Endothelial cell (in vitro differentiated cells): Measurements from ENCODE around the gene NMD3. TPM values are rescaled to one million over a fixed set of nuclear protein-coding genes. Genes with fewer than 3 reads are reported as not detected.
"Not testable (repeated sequence)": the region's sequence is repeated elsewhere in the genome, so short reads cannot be mapped to it uniquely, and the experiment has no call there.

Source experiments
- DNase-seq: peaks from one replicate; pipeline ENCODE4 v3.0.0; 2021; ENCODE audit warnings: low spot score
- H3K27ac Mint-ChIP-seq: one replicate; pipeline ENCODE4 v1.8.0; 2021; ENCODE audit warnings: mixed read lengths, inconsistent platforms; ENCODE audit not compliant: unreplicated experiment
- H3K27me3 Mint-ChIP-seq: one replicate; pipeline ENCODE4 v1.8.0; 2021; ENCODE audit warnings: mild to moderate bottlenecking, moderate library complexity, mixed read lengths, inconsistent platforms; ENCODE audit not compliant: unreplicated experiment
- H3K36me3 Mint-ChIP-seq: one replicate; pipeline ENCODE4 v1.8.0; 2021; ENCODE audit warnings: mild to moderate bottlenecking, low read depth, mixed read lengths, inconsistent platforms; ENCODE audit not compliant: unreplicated experiment
- H3K4me1 Mint-ChIP-seq: one replicate; pipeline ENCODE4 v1.8.0; 2021; ENCODE audit warnings: mild to moderate bottlenecking, mixed read lengths, inconsistent platforms; ENCODE audit not compliant: unreplicated experiment
- H3K4me3 Mint-ChIP-seq: one replicate; pipeline ENCODE4 v1.8.0; 2021; ENCODE audit warnings: mild to moderate bottlenecking, mixed read lengths, inconsistent platforms; ENCODE audit not compliant: unreplicated experiment
- H3K9me3 Mint-ChIP-seq: one replicate; pipeline ENCODE4 v1.8.0; 2021; ENCODE audit warnings: mixed read lengths, inconsistent platforms; ENCODE audit not compliant: unreplicated experiment
- CTCF ChIP-seq: fragments of 200-600 bp; sonication (generic); IDR thresholded peaks from one replicate; pipeline ENCODE4 v1.5.0; 2021; ENCODE audit warnings: antibody characterized with exemption; ENCODE audit not compliant: unreplicated experiment
- long read RNA-seq: library from polyadenylated mRNA; unstranded; transcript quantifications from one replicate; pipeline ENCODE4 v2.0.0, GENCODE V29; 2020; ENCODE audit not compliant: unreplicated experiment
- total RNA-seq: library from RNA; stranded (reverse); fragmentation: NEBNext Ultra II Directional; extraction: Animal tissue kit (Norgen Biotek cat#: 25700); gene quantifications from one replicate; pipeline ENCODE4 v1.2.1, GENCODE V29; 2021; ENCODE audit not compliant: unreplicated experiment

The NMD3 gene
- 40.6 TPM for total RNA-seq
- long read RNA-seq, transcript NMD3-201 (16 exons, 3,049 nt) = major isoform, 30 of 53 reads
- long read RNA-seq, partial matches to known transcripts = 1 of 53 reads
- long read RNA-seq, other reads (novel, unspliced or antisense) = 20 of 53 reads

- peak; percentile 95 for DNase-seq
- peak within 1 kb of the TSS; percentile 93 for H3K4me3 Mint-ChIP-seq
- no peaks in the 10 kb centered on the region for H3K36me3 Mint-ChIP-seq
- peak within 1 kb of the TSS; percentile 83 for H3K27ac Mint-ChIP-seq
- peaks cover 4% of the 10 kb centered on the region for H3K27me3 Mint-ChIP-seq
- TF ChIP-seq CTCF = no peak
- H3K9me3 Mint-ChIP-seq = no peaks in the 10 kb centered on the region
- H3K4me1 Mint-ChIP-seq = peaks cover 9% of the 10 kb centered on the region
Measured at GRCh38 chr3:161220850-161221753, at the start of gene NMD3. TSS of gene NMD3 (plus strand) at chr3:161221311. CDS start at chr3:161222014, 703 bp downstream.

GRCh38 chr3:161171639-161172552 is 49.2 kb upstream of the NMD3 start:
- no peaks in the 10 kb centered on the region for H3K4me1 Mint-ChIP-seq
- peak; percentile 15 for TF ChIP-seq CTCF
- DNase-seq = no peak
- H3K9me3 Mint-ChIP-seq = no peaks in the 10 kb centered on the region
- H3K36me3 Mint-ChIP-seq = no peaks in the 10 kb centered on the region
- no peak overlapping the region for H3K4me3 Mint-ChIP-seq
- H3K27me3 Mint-ChIP-seq = no peaks in the 10 kb centered on the region
- no peak overlapping the region for H3K27ac Mint-ChIP-seq

GRCh38 chr3:161175506-161175905 is 45.6 kb upstream of the NMD3 start:
- Mint-ChIP-seq H3K27me3 (no peaks in the 10 kb centered on the region), H3K36me3 (no peaks in the 10 kb centered on the region), H3K4me3 (no peak overlapping the region), H3K9me3 (no peaks in the 10 kb centered on the region), H3K27ac (no peak overlapping the region), H3K4me1 (no peaks in the 10 kb centered on the region)
- TF ChIP-seq CTCF = no peak
- no peak for DNase-seq

GRCh38 chr3:161177991-161178390 is 43.1 kb upstream of the NMD3 start:
- H3K27ac Mint-ChIP-seq = no peak overlapping the region
- TF ChIP-seq CTCF = no peak
- no peaks in the 10 kb centered on the region for H3K27me3 Mint-ChIP-seq
- H3K36me3 Mint-ChIP-seq = no peaks in the 10 kb centered on the region
- no peak for DNase-seq
- no peaks in the 10 kb centered on the region for H3K9me3 Mint-ChIP-seq
- H3K4me3 Mint-ChIP-seq = no peak overlapping the region
- no peaks in the 10 kb centered on the region for H3K4me1 Mint-ChIP-seq

- DNase-seq, H3K9me3 Mint-ChIP-seq: not testable (repeated sequence)
Measured at GRCh38 chr3:161181371-161181770, 39.7 kb upstream of the NMD3 start.

More at GRCh38 chr3:161181371-161181770, 39.7 kb upstream of the NMD3 start:
- H3K27ac Mint-ChIP-seq, H3K4me1 Mint-ChIP-seq, H3K4me3 Mint-ChIP-seq, H3K36me3 Mint-ChIP-seq, H3K27me3 Mint-ChIP-seq: not testable (repeated sequence)
